NK-92 treated with Interleukin-12 subunit alpha and Interleukin-12 subunit beta, amount 100 ng/mL, for 24 hours (cell line): ENCODE results near the gene PLXDC2.

Experiments used
- DNase-seq: peaks from one replicate; lab custom pipeline; 2025; lab: John Stamatoyannopoulos, UW

PLXDC2 gene

DNA sequence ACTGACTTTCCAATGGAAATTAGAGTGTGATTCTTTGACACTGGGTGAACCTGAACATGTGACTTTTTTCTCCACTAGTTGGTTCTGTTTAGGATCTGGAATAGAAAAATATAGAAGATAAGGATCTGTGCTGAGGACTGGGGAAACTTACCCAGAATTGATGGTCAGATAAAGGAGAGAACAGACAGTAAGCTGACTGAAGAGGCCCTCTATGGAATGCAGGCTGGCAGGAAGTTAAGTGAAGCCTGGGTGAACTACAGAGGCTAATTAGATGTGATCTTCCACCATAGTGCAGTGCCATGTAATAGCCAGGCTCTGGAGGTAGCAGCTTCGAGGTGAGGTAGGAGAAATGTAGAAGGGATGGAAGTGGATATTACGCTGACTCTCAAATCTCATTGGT is 455.3 kb downstream of the PLXDC2 start:
- DNase-seq = no peak

DNA sequence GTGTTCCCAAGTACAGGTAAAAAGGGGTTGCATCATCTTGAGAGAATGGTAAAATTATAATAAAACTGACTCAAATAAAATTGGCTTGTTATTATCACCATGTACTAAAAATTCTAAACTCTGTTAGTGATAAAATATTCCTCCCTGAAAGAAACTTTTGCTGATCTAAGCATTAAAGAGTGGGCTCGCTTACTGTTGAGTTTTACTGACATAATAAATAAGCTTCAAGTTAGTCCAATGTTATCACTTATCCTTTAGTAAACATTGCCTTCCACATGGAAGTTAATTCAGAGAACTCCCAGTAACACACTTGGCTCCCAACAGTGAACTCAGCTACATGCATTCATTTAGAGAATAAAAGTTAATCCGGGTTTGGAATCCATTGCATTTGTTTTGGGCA is 456.4 kb downstream of the PLXDC2 start:
- DNase-seq = no peak

DNA sequence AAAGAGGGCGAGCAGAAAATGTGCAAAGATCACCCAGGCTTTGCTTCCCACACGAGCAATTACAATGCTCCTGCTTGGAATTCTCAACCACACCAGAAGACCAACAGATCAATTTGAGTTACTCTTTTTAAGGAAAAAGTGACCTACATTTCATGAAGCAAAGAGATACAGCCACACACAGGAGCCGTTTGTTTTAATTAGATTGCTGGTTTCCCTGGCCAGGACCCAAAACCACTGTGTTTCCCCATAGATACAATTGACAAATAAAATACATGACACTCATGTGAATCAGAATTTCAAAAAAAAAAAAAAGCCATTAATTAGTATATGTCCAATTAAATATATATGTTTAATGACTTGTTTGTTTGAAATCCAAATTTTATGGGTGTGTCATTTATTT is 458.3 kb downstream of the PLXDC2 start:
- DNase-seq = no peak

DNA sequence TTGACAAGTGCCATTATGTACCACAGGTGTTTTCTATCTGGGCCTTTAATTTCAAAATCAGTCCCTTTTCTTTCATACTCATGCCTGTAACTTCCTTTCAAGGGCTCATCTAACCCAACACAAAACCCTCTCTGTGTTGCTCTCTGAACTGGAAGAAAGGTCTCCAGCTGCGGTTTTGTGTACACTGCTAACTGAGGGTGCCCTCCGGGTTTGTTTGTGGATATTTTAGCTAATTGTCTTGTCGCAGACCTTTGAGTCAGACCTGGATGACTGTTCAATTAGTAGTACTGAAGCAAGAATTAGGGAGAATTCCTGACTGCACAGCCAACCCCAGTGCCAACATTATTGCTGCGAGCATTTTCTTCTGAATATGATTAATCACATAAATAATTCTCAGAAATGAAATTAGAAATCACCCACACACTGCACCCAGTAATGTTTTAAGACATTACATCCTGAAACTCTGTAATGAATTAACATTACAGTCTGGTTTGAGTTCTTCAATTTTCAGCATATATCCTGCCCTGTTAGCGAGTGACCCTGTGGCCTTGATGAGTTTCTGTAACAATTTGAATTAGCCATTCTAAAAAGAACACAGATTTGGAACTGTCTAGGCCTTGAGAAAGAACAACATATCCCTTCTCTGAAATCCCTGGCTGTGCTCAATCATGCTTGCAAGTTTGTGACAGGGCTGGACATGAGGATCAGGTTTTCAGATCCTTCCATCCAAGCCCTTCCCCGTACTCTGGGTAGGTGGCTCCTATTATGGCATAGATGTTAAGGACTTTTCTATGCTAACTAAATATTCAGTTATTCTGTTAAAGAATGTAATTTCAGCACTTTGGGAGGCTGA is 460.1 kb downstream of the PLXDC2 start:
- DNase-seq = no peak

DNA sequence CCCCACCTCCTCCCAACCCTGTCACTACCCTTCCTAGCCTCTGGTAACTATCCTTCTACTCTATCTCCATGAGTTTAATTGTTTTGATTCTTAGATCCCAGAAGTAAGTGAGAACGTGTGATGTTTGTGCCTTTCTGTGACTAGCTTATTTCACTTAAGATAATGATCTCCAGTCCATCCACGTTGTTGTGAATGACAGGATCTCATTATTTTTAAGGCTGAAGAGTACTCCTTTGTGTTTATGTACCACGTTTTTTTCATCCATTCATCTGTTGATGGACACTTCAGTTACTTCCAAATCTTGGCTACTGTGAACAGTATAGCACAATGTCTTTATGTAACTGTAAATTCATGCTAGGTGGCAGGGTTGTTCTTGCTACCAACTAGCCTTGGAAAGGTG is 461.6 kb downstream of the PLXDC2 start:
- DNase-seq = no peak

DNA sequence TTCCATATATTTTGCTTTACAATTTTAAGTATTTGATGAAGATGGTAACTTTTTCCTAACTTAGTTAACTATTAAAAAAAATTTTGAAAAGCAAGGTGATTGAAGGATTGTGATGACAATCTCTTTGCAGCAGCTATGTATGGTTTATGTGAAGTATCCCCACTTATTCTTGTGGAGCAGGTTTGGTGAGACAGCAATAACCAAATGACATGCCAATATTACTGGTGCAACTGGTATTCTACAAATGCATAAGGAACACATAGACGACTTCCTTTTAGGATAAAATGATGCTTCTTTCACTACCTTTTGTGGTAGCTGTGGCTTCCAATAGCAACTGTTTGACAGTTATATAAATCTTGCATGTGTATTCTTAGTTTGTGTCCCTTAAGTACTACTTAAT is 465.3 kb downstream of the PLXDC2 start:
- no peak for DNase-seq

DNA sequence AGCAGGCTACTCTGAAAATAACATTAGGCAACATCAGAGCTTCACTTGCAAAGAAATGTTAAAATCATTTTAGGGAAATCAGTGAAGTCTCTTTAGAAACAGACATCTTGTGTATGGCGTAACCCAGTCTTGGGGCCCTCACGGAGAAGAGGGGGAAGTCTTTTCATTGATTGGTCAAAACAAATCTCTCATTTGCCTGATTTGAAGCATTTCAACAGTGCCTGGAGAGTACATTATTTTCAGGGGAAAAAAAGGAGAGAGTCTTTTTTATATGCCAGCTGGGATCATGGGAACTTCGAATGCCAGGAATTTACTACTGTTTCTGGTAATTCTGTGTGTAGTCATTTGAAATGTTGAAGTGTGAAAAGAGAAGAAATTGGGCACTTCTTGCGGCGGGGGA is 471.4 kb downstream of the PLXDC2 start:
- DNase-seq = no peak

DNA sequence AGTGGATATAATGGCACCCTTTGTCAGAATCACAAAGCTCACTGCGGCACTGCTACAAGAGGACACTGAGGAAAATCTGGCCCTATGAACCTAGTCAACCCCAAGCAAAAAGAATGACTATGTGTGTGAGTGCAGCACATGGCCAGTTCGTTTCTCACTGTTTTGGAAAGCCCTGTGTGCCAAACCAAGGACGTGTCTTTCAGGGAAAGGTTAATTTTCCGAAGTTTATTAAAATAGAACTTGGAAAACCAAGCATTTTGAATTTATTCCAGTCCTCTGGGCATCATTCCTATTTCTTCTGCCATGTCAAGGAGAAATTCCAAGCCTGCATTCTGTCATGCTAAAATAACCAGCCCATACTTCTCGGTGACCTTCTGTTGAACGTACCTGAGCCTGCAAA is 471.8 kb downstream of the PLXDC2 start:
- no peak for DNase-seq

DNA sequence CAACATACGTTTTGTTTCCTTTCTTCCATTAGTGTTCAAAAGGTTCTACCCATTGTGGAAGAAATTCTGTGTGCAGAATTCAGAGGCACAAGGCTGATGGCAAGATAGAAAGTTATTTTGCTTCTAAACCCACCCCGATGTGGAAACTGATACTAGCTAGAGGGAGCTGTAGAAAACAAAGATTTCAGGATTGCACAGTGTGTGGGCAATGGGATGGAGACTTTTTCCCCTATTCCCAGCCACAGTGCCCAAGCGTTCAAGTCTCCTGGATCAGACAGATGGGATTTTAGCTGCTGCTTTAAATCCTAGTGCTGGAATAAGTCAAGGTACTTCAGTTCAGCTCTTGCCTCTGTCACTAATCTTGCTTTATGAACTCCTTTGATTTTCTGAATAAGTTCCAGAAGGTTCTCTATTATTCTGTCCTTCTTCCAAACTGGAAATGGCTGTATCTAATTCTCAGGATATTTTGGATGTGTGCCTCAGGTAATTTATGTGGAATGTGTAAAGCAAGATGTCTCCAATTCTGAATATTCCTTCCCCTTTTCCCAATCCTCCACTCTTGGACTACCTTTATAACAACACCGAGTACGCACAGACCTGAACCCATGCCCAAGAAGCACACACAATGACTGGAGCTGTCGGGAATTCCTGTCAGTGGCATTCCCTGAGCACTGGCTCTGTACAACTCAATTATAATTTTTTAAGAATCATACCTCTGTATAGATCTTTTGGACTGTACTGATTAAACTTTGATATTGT is 473.0 kb downstream of the PLXDC2 start:
- DNase-seq = no peak

DNA sequence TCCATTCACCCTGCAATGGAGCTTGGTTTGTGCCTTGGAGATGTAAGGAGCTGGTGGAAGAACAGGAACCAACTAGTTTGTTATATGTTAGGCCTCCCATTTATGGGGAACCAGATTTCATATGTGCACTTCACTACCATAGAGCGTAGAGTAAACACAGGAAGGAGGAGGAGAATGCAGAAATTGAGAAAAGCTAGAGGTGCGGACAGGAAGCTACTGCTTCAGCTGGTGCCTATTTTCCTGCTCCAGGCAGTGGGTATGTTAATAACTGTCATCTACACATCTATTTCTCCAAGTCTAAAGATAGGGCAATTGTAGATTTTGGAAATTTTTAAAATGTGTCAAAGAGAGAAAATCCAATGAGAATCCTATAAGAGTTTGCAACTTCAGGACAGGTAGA is 482.2 kb downstream of the PLXDC2 start:
- DNase-seq = no peak

DNA sequence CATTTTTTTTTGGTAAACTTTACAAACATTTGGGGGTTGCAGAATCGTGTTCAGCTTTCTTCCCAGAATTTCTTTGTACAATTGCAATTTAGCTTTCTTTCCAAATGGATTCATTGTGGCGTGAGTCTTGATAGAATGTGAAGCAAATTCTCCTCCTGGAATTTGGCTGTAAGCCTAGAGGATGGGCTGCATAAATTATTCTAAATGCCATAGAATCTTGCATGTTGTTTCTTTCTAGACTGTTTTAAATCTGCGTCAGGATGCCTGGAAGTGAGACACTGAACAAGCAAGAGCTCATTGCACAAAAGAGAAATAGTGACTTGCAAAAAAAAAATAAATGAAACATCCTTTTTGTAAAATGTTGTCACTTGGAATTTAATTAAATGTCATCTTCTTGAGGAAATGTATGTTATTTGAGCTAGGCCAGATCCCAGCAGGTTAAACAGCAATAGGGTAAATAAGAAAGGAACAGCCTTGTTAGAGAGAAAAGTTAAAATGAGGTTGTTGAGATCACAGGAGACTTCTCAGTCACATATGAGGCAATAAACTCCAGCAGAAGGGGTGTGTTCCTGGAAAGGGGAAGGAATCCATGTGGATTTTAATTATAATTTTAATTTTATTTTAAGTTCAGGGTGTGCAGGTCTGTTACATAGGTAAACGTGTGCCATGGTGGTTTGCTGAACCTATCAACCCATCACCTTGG is 483.0 kb downstream of the PLXDC2 start:
- no peak for DNase-seq

DNA sequence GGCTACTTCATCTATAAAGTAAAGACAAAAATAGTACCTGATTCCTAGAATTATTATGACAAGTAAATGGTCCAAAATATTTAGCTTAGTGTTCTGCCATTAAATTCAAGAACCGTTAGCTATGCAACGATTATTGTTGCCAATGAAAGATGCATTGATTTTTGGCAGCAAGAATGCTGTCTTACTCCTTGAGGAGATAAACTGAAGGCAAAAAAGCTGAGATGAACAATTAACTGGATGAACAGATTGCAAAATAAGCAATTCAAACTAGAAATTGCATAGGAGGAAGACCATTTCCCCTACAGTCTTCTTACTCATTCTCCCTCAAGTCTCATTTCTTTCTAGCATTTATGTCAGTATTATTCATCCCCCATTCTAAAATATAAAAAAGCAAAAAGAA is 484.5 kb downstream of the PLXDC2 start:
- DNase-seq = no peak

DNA sequence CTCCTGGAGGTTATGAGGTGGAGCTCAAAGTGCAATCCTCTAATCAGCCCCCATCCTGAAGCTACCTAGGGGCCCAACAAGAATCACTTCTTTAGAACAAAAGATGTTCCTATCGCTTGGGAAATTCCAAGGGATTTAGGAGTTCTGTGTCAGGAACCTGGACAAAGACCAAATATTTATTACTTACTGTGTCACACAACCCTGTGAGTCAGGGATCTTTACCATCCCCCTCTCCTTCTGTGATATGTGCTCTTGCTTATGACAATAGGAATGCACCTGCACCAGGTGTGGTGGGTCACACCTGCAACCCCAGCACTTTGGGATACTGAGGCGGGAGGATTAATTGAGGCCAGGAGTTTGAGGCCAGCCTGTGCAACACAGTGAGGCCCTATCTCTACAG is 485.8 kb downstream of the PLXDC2 start:
- DNase-seq = no peak

DNA sequence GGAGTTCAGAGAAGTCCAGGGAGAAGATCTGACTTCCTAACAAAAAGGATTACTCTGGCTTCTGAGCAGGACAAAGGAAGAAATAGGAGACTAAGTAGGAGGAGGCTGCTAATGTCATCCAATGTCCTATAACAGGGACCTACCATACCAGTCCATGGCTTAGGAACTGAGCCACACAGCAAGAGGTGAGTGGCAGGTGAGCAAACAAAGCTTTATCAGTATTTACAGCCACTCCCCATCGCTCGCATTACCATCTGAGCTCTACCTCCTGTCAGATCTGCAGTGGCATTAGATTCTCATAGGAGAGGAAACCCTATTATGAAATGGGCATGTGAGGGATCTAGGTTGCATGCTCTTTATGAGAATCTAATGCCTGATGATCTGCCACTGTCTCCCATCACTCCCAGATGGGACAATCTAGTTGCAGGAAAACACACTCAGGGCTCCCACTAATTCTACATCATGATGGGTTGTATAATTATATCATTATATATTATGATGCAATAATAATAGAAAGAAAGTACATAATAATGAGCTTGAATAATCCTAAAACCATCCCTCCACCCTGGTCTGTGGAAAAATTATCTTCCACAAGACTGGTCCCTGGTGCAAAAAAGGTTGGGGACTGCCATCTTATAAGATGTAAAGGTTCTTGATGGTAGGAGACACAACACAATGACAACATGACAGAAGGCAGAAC is 487.4 kb downstream of the PLXDC2 start:
- DNase-seq = no peak

DNA sequence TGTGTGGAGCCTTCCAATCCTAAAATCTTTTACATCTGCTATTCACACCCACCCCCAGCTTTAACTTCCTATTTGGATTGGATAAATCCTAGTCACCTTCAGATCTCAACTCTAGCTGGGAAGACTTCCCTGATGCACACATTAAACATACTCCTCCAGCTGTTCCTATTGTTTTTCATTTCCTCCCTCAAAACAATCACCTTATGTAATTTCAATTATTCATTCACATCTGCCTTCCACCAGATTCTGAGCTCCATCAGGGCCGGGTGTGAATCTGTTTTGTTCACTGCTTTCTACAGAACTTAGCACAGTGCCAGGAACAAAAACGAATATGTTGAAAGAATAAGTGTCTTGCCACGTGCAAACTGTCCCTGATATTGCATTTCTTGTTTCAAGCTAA is 497.4 kb downstream of the PLXDC2 start:
- DNase-seq = no peak

DNA sequence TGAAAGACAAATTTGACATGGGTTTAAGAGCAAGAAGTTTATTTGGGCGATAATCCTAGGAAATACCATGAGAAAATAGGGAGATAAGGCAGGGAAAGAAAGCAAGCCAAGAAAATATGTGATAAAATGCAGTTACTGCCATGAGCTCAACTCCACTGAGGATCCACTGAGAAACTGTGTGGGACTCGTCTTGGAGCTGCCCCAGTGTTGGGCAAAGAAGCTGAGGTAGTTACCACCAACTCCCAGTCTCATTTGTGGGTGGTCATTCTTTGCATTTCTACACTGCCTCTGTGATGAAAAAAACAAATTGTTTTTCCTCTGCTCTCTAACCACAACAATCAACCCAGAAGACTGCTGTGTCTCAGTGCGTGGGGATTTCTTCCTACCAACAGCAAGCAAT is 498.2 kb downstream of the PLXDC2 start:
- DNase-seq = no peak

DNA sequence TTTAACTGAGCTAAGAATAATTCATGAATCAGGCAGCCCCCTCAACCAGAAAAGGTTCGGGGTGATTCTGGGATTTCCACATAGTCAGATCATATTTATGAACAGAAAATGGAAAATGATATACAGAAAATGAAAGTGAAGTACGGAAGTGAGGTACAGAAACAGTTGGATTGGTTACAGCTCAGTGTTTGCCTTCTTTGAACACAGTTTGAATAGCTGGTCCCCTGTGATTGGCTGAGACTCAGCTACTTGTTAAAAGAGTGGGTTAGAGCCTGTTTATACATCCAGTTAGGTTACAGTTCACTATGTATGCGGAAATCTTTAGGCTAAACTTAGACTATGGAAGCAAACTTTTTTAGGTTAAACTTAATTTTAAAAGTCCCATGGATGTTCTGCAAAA is 511.7 kb downstream of the PLXDC2 start:
- no peak for DNase-seq

DNA sequence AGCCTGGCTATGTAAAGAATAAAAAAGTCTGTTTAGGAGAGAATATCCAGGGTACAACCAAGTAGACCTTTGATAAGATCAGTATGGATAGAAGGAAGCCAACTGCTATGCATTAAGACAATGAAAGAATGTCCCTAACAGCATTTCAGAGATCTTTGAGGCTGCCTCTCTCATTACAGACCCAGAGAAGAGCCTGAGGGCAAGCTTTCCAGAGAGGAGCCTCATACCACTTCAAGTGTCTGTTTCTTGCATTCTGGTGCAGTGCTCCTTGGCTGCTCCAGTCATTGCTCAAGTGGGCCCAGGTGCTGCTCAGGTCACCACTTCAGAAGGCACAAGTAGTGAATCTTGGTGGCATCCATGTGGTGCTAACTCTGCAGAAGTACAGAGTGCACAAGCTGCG is 514.0 kb downstream of the PLXDC2 start:
- no peak for DNase-seq

DNA sequence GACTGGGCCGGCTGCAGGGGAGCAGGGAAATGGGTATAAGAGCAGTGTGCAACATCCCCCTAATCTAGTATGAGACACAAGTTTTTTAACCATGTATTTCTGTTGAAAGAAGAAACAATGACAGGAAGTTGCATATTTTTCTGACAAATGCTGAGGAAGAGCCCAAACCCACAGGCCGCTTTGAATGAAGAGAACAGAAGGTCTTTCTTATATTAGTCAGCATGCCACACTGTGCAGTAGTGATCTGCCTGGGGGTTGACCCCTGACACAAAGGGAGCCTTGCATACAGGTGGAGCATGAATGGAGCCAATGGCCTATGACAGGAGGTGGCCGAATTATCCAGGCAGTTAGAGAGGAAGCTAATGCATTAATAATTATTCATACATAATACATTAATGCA is 518.3 kb downstream of the PLXDC2 start:
- DNase-seq = no peak
